Loucy (cell line): ENCODE measurements around the gene MRPL18.

ENCODE experiments used
- CTCF ChIP-seq: fragments of 200-600 bp; sonication (generic); conservative IDR thresholded peaks from 2 replicates; pipeline ENCODE4 v1.5.1; 2014; ENCODE audit warnings: mild to moderate bottlenecking, antibody characterized with exemption, low read length
- EZH2phosphoT487 ChIP-seq: fragments of 200-600 bp; IDR thresholded peaks from 2 replicates; pipeline ENCODE4 v1.6.1; 2018; ENCODE audit warnings: antibody characterized with exemption, mild to moderate bottlenecking, moderate library complexity, borderline replicate concordance

DNA sequence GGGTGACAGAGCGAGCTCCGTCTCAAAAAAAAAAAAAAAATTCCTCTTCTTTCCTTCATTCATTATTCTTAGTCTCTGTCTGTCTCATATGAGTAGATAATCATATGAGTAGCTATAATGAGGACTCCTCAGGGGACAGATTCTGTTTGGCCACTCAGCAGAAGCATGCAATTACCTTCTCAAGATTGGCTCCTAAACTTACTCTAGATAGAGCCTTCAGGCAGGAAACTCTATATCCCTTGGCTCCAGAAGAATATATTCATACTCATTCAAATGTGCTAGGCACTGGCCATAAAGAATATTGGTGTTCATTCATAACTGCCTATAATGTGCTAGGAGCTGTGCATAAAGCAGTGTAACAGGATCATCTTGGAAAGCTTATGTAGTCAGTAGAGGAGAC, 30.6 kb upstream of the MRPL18 start:
- TF ChIP-seq CTCF (no peak), EZH2phosphoT487 (no peak)
